HG02938 (cell line): ENCODE measurements around the gene GPC6.

Experiments used
- ATAC-seq: cut with Tn5 transposase; IDR thresholded peaks from one replicate; pipeline ENCODE4 v1.9.1; 2021; ENCODE audit warnings: mild to moderate bottlenecking, moderate library complexity; ENCODE audit not compliant: unreplicated experiment

GPC6 gene

GRCh38 chr13:93876236-93876635, 649.6 kb downstream of the GPC6 start:
- no peak for ATAC-seq

- no peak for ATAC-seq
Measured at GRCh38 chr13:93878675-93879074, 652.1 kb downstream of the GPC6 start.

GRCh38 chr13:93881411-93881810, 654.8 kb downstream of the GPC6 start:
- no peak for ATAC-seq

GRCh38 chr13:93882086-93882651, 655.6 kb downstream of the GPC6 start:
- no peak for ATAC-seq

- no peak for ATAC-seq
Measured at GRCh38 chr13:93889430-93889951, 662.9 kb downstream of the GPC6 start.

GRCh38 chr13:93899981-93900380, 673.4 kb downstream of the GPC6 start:
- ATAC-seq: no peak

- ATAC-seq: no peak
Measured at GRCh38 chr13:93900731-93901130, 674.1 kb downstream of the GPC6 start.

- no peak for ATAC-seq
Measured at GRCh38 chr13:93903909-93904308, 677.3 kb downstream of the GPC6 start.

- no peak for ATAC-seq
Measured at GRCh38 chr13:93915269-93915809, 688.7 kb downstream of the GPC6 start.

GRCh38 chr13:93922063-93922855, 695.7 kb downstream of the GPC6 start:
- no peak for ATAC-seq

GRCh38 chr13:93925990-93926389, 699.4 kb downstream of the GPC6 start:
- ATAC-seq: no peak

GRCh38 chr13:93926425-93926824, 699.8 kb downstream of the GPC6 start:
- no peak for ATAC-seq

GRCh38 chr13:93927431-93927830, 700.8 kb downstream of the GPC6 start:
- no peak for ATAC-seq

- no peak for ATAC-seq
Measured at GRCh38 chr13:93932901-93933300, 706.3 kb downstream of the GPC6 start.

- ATAC-seq: no peak
Measured at GRCh38 chr13:93936901-93937300, 710.3 kb downstream of the GPC6 start.

- ATAC-seq: no peak
Measured at GRCh38 chr13:93941444-93941843, 714.8 kb downstream of the GPC6 start.

- ATAC-seq: no peak
Measured at GRCh38 chr13:93942016-93942415, 715.4 kb downstream of the GPC6 start.

GRCh38 chr13:93945621-93946020, 719.0 kb downstream of the GPC6 start:
- ATAC-seq: no peak

GRCh38 chr13:93946994-93947393, 720.4 kb downstream of the GPC6 start:
- no peak for ATAC-seq

- ATAC-seq: no peak
Measured at GRCh38 chr13:93947651-93948050, 721.0 kb downstream of the GPC6 start.

GRCh38 chr13:93948162-93948922, 721.7 kb downstream of the GPC6 start:
- no peak for ATAC-seq
